Suprapubic skin (tissue), 3 donors: ENCODE results near the gene CLK2.

Experiments
- EP300 ChIP-seq: sonication (generic); formaldehyde crosslinking; IDR thresholded peaks from one replicate; pipeline ENCODE4 v1.6.1; 2017; ENCODE audit warnings: antibody characterized with exemption
- POLR2A ChIP-seq, 2 donors: fragments of 450-650 bp; IDR thresholded peaks; one replicate each; pipeline ENCODE4 v1.6.1; 2017; ENCODE audit warnings: antibody characterized with exemption in 2 of 2, mild to moderate bottlenecking in 2 of 2, moderate library complexity in 2 of 2
- TF ChIP-seq, protein P1 (sequence below), 2 donors: fragments of 200-600 bp in 1 of 2; fragments of 450-650 bp in 1 of 2; sonication (generic) in 1 of 2; IDR thresholded peaks; one replicate each; pipeline ENCODE4 v1.5.1; 2016 to 2019; ENCODE audit warnings: antibody characterized with exemption in 2 of 2, mild to moderate bottlenecking in 1 of 2, moderate library complexity in 1 of 2

DNA sequence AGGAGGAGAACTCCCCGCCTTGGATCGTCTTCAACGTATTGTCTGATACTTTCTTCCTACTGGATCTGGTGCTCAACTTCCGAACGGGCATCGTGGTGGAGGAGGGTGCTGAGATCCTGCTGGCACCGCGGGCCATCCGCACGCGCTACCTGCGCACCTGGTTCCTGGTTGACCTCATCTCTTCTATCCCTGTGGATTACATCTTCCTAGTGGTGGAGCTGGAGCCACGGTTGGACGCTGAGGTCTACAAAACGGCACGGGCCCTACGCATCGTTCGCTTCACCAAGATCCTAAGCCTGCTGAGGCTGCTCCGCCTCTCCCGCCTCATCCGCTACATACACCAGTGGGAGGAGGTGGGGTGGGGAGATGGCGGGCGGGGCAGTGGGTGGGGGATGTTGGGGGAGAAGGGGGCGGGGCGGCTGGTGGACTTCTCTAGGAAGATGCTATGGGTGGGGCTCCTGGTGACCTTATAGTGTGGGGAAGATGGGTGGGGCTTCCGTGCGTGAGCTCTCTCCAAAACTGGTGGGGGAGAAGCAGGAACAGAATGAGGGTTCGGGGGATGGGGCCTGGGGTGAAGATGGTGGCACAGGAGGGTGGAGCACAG, 9.3 kb upstream of the CLK2 start:
- TF ChIP-seq POLR2A (IDR thresholded peaks at IDR 0.05) (no peak), EP300 (no peak)
- TF ChIP-seq, protein P1, sequence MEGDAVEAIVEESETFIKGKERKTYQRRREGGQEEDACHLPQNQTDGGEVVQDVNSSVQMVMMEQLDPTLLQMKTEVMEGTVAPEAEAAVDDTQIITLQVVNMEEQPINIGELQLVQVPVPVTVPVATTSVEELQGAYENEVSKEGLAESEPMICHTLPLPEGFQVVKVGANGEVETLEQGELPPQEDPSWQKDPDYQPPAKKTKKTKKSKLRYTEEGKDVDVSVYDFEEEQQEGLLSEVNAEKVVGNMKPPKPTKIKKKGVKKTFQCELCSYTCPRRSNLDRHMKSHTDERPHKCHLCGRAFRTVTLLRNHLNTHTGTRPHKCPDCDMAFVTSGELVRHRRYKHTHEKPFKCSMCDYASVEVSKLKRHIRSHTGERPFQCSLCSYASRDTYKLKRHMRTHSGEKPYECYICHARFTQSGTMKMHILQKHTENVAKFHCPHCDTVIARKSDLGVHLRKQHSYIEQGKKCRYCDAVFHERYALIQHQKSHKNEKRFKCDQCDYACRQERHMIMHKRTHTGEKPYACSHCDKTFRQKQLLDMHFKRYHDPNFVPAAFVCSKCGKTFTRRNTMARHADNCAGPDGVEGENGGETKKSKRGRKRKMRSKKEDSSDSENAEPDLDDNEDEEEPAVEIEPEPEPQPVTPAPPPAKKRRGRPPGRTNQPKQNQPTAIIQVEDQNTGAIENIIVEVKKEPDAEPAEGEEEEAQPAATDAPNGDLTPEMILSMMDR (IDR thresholded peaks at IDR 0.05): no peak
